ENCODE data around the gene EHD4.

Gene EHD4

GRCh38 chr15:41895491-41895890, 76.9 kb downstream of the EHD4 start:
- Histone ChIP-seq H3K4me3 (ENCODE audit: low read length) (no peak overlapping the region), H3K4me1 (ENCODE audit: control insufficient read depth, insufficient read depth, low read length) (peaks cover 10% of the 10 kb centered on the region), H3K36me3 (ENCODE audit: control insufficient read depth, insufficient read depth, low read length, severe bottlenecking) (peaks cover 5% of the 10 kb centered on the region), H3K27me3 (replicated peaks; ENCODE audit: control insufficient read depth, insufficient read depth, low read length) (peaks cover 14% of the 10 kb centered on the region), H3K9ac (ENCODE audit: low read length) (no peak overlapping the region), H3K9me3 (ENCODE audit: control insufficient read depth, low read length) (no peaks in the 10 kb centered on the region)
- DNase-seq (ENCODE audit: low read depth): no peak

GRCh38 chr15:41894791-41895463, 77.4 kb downstream of the EHD4 start:
- Histone ChIP-seq H3K9ac (ENCODE audit: low read length) (peak overlapping the region; percentile 54), H3K4me3 (ENCODE audit: low read length) (peak overlapping the region; percentile 16), H3K9me3 (ENCODE audit: control insufficient read depth, low read length) (no peaks in the 10 kb centered on the region), H3K36me3 (ENCODE audit: control insufficient read depth, insufficient read depth, low read length, severe bottlenecking) (peaks cover 5% of the 10 kb centered on the region), H3K27me3 (replicated peaks; ENCODE audit: control insufficient read depth, insufficient read depth, low read length) (peaks cover 14% of the 10 kb centered on the region), H3K4me1 (ENCODE audit: control insufficient read depth, insufficient read depth, low read length) (peaks cover 10% of the 10 kb centered on the region)
- peak; percentile 79 for DNase-seq (ENCODE audit: low read depth)

DNA sequence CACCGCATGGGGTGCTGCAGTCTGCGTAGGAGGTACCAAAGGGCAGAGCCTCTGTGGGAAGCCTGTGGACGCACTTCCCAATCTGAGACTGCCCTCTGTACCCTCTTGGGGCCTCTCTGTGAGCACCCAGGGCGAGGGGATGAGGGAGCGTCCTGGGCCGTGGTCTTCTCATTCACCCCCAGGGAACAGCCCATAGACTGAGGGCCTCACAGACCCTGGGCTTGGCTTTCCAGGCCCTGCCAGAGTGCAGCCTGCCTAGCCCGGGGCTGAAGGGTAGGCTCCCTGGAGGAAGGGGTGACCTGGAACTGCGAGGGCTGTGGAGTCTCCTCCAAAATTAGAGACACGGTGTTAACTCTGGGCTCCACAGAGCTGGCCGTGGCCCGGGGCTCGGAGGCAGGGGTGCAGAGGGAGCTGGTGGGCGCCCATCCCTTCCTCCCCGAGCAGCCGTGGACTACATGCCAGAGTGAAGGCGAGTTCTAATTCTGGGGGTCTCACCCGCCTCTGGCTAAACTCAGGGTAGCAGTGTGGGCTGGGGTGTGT, 78.0 kb downstream of the EHD4 start:
- Histone ChIP-seq H3K36me3 (ENCODE audit: control insufficient read depth, insufficient read depth, low read length, severe bottlenecking) (peaks cover 5% of the 10 kb centered on the region), H3K9me3 (ENCODE audit: control insufficient read depth, low read length) (no peaks in the 10 kb centered on the region), H3K4me3 (ENCODE audit: low read length) (peak overlapping the region; percentile 16), H3K27me3 (replicated peaks; ENCODE audit: control insufficient read depth, insufficient read depth, low read length) (peaks cover 14% of the 10 kb centered on the region), H3K4me1 (ENCODE audit: control insufficient read depth, insufficient read depth, low read length) (peaks cover 10% of the 10 kb centered on the region), H3K9ac (ENCODE audit: low read length) (peak overlapping the region; percentile 54)
- no peak for DNase-seq (ENCODE audit: low read depth)

DNA sequence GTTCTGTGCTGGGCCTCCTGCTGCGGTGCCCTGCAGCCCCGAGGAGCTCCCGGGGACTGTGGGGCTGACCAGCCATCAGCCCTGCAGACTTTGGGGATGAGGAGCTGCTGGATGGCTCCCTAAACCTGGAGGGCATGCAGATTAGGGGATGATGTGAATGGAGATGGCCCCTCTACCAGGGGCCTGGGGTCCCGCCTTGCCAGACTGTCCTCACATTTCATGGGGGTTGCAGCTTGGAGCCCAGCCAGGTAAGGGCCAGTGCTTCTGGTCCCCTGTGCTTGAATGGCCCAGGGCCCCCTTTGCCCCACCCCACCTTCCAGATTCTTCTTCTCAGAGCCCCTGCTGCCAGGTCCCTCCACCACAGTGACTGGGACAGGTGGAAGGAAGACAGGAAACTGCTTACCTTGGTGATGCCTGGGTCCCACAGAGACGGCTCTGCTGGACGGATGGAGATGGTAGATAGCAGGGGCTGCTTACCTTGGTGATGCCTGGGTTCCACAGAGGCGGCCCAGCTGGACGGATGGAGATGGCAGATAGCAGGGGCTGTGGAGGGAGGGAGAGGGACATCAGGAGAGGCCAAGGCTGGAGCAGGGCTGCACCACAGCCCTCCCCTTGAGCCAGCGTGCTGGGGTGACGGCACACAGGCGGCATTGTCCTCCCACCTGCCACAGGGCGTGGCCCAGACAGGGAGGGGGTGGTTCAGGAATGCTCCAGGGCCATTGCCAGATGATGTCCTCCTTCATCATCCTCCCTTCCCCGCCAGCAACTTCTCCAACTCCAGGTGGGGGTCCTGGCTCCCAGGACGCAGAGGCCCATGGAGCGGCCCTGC, 78.7 kb downstream of the EHD4 start, which contains the start of gene SPTBN5:
Gene SPTBN5 (minus strand): TSS at position 632 of the 829 bp plus-strand sequence. CDS start 556 bp downstream, at position 76.
- Histone ChIP-seq H3K36me3 (ENCODE audit: control insufficient read depth, insufficient read depth, low read length, severe bottlenecking) (no peaks in the 10 kb centered on the region), H3K4me1 (ENCODE audit: control insufficient read depth, insufficient read depth, low read length) (peaks cover 10% of the 10 kb centered on the region), H3K9ac (ENCODE audit: low read length) (peak within 1 kb of the TSS; percentile 54), H3K9me3 (ENCODE audit: control insufficient read depth, low read length) (no peaks in the 10 kb centered on the region), H3K4me3 (ENCODE audit: low read length) (peak within 1 kb of the TSS; percentile 16), H3K27me3 (replicated peaks; ENCODE audit: control insufficient read depth, insufficient read depth, low read length) (peaks cover 14% of the 10 kb centered on the region)
- DNase-seq (ENCODE audit: low read depth): no peak

DNA sequence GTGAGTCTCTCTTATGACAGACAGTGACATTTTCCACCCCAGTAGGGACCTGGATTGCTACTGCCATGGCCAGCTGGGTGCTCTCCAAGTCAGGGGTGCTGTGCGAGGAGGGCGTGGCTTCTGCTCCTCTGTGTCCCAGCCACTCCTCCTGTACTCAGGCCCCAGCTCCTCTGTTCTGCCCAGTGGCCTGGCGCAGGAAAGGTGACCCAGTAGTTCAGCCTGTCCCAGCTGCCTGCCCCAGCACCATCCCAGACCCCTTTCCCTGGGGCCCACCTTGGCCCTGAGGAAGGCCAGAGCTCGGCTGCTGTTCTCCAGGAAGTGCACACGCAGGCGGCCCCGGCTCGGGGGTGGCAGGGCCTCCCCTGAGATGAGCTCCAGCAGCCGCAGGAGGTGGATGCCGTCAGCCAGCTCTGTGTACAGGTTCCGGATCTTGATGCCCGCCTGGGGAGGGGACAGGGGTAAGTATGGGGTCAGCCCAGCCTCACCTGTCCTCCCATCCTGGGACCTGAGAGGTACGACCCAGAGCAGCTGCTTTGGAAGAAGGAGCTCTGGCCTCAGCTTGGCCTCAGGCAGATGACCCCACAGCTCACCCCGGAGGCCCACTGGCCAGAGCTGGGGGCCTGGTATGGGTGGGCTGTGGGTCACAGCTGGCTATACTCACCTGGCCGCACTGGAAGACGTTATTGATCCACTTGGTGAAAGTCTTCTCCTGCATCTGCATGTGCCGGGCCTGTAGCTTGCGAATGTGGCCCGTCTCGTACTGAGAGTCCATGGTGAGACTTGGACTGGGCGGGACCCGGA, 79.5 kb downstream of the EHD4 start:
- no peak for DNase-seq (ENCODE audit: low read depth)
- Histone ChIP-seq H3K4me1 (ENCODE audit: control insufficient read depth, insufficient read depth, low read length) (peaks cover 10% of the 10 kb centered on the region), H3K36me3 (ENCODE audit: control insufficient read depth, insufficient read depth, low read length, severe bottlenecking) (no peaks in the 10 kb centered on the region), H3K9ac (ENCODE audit: low read length) (no peak overlapping the region), H3K9me3 (ENCODE audit: control insufficient read depth, low read length) (no peaks in the 10 kb centered on the region), H3K4me3 (ENCODE audit: low read length) (no peak overlapping the region), H3K27me3 (replicated peaks; ENCODE audit: control insufficient read depth, insufficient read depth, low read length) (peaks cover 14% of the 10 kb centered on the region)

DNA sequence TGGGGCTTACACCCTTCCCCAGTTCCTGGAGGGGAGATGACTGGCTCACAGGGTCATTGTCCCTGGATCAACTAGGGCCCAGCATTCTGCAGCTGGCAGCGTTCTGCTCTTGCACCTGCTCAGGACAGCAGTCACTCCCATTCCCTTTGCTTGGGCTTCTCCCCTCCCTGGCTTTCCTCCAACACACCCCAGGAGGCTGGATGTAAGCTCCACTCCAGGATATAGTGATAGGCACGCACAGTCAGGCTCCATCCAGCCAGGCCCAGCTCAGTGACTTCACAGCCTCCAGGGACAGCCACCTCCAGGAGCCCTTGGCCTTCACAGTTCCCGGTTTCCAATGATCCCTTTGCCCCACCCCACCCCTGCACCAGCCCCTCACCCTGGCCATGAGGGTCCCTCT, 80.4 kb downstream of the EHD4 start:
- no peak overlapping the region for H3K4me3 ChIP-seq (ENCODE audit: low read length)
- H3K9me3 ChIP-seq (ENCODE audit: control insufficient read depth, low read length): no peaks in the 10 kb centered on the region
- H3K9ac ChIP-seq (ENCODE audit: low read length): no peak overlapping the region
- DNase-seq (ENCODE audit: low read depth): no peak
- H3K4me1 ChIP-seq (ENCODE audit: control insufficient read depth, insufficient read depth, low read length): peaks cover 10% of the 10 kb centered on the region
- no peaks in the 10 kb centered on the region for H3K36me3 ChIP-seq (ENCODE audit: control insufficient read depth, insufficient read depth, low read length, severe bottlenecking)
- peaks cover 14% of the 10 kb centered on the region for H3K27me3 ChIP-seq (replicated peaks; ENCODE audit: control insufficient read depth, insufficient read depth, low read length)

DNA sequence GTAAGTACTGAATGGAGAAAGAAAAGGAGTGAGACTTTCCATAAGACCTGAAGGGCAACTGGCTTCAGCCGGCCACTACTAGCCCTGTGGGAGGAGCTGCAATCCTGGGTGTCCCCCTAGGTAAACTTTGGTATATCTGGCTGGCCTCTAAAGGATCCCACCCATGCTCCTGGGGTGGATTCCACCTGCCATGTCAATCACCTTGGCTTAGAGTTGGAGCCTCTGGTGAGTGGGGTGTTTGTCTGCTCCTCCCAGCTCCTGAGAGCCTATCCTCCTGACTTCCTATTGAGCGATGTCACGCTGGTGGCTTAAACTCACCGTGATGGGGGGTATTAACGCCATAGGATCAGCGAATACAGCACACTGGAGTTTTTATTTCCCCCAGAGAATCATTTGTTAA, 81.1 kb downstream of the EHD4 start:
- no peak overlapping the region for H3K9ac ChIP-seq (ENCODE audit: low read length)
- H3K4me1 ChIP-seq (ENCODE audit: control insufficient read depth, insufficient read depth, low read length): peaks cover 10% of the 10 kb centered on the region
- no peaks in the 10 kb centered on the region for H3K36me3 ChIP-seq (ENCODE audit: control insufficient read depth, insufficient read depth, low read length, severe bottlenecking)
- H3K27me3 ChIP-seq (replicated peaks; ENCODE audit: control insufficient read depth, insufficient read depth, low read length): peaks cover 14% of the 10 kb centered on the region
- H3K9me3 ChIP-seq (ENCODE audit: control insufficient read depth, low read length): no peaks in the 10 kb centered on the region
- DNase-seq (ENCODE audit: low read depth): no peak
- no peak overlapping the region for H3K4me3 ChIP-seq (ENCODE audit: low read length)

DNA sequence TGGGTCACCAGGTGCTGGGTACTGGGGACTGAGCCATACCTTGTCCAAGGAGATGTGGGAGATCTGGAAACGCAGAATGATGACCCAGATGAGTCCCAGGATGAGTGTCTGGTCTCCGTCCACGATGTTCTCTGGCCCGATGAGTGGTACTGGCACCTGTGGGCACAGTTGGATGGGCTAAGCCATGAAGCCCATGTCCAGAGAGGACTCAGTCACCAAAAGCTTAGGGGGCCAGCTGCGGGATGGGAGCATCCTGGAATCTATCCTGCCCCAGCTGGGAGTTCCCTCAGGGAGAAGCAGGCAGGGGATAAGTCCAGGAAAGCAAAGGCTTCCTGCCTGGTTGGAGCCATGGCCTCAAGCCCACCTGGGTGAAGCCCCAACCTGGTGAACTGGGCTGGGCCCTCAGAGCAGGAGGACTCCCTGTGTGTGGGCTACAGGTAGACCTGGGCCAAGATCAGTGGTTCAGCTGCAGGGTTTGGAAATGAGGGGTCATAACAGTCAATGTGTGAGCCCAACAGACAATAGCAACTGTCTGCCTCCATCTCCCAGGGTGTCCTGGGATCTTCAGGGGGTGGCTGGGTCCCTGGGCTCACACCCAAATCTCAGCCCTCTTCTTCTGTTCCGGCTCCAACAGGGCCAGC, 82.2 kb downstream of the EHD4 start:
- peaks cover 10% of the 10 kb centered on the region for H3K4me1 ChIP-seq (ENCODE audit: control insufficient read depth, insufficient read depth, low read length)
- no peaks in the 10 kb centered on the region for H3K36me3 ChIP-seq (ENCODE audit: control insufficient read depth, insufficient read depth, low read length, severe bottlenecking)
- DNase-seq (ENCODE audit: low read depth): no peak
- H3K27me3 ChIP-seq (replicated peaks; ENCODE audit: control insufficient read depth, insufficient read depth, low read length): peaks cover 14% of the 10 kb centered on the region
- H3K4me3 ChIP-seq (ENCODE audit: low read length): no peak overlapping the region
- H3K9ac ChIP-seq (ENCODE audit: low read length): no peak overlapping the region
- H3K9me3 ChIP-seq (ENCODE audit: control insufficient read depth, low read length): no peaks in the 10 kb centered on the region

DNA sequence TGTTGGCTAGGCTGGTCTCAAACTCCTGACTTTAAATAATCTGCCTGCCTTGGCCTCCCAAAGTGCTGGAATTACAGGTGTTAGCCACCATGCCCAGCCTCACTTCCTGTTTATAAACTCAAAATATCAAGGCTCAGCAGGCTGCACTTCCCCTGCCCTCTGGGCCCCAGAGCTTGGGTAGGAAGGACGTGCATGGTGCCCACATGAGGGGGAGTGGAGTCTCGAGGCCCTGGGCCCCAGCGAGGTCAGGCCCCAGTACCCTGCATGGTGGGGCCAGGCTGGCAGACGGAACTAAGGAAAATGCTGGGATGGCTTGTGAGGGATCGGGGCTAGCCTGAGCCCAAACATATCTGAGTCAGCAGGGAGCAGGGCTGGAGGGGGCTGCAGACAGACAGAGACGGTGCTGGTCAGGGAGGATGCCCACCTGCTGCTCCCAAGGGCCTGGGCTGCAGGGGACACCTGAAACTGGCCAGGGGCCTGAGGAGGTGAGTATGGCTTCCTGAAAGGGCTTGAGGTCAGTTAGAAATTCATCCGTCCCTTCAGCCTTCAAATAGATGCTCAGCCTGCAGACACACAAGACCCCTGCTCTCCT, 83.6 kb downstream of the EHD4 start:
- H3K4me3 ChIP-seq (ENCODE audit: low read length): no peak overlapping the region
- no peaks in the 10 kb centered on the region for H3K9me3 ChIP-seq (ENCODE audit: control insufficient read depth, low read length)
- H3K4me1 ChIP-seq (ENCODE audit: control insufficient read depth, insufficient read depth, low read length): no peaks in the 10 kb centered on the region
- no peaks in the 10 kb centered on the region for H3K36me3 ChIP-seq (ENCODE audit: control insufficient read depth, insufficient read depth, low read length, severe bottlenecking)
- H3K27me3 ChIP-seq (replicated peaks; ENCODE audit: control insufficient read depth, insufficient read depth, low read length): peaks cover 14% of the 10 kb centered on the region
- DNase-seq (ENCODE audit: low read depth): no peak
- H3K9ac ChIP-seq (ENCODE audit: low read length): no peak overlapping the region

DNA sequence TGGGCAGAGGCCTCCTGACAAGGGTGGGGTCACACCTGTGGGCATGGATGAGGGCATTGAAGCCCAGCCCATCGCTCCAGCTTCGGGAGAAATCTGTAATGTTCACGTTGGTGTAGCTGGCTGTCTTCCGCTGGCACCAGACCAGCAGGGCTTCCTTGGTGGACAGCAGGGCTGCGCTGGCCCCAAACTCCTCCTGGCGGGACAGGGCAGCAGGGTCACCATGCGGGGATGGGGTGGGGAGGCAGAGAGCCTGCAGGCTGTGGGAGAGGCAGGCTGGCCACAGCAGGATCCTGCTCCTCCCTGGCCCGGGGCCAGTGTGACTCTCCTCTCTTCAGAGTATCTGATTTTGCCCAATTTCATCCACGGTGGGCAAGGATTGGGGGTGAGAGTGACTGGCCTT, 84.5 kb downstream of the EHD4 start:
- Histone ChIP-seq H3K9me3 (ENCODE audit: control insufficient read depth, low read length) (no peaks in the 10 kb centered on the region), H3K36me3 (ENCODE audit: control insufficient read depth, insufficient read depth, low read length, severe bottlenecking) (no peaks in the 10 kb centered on the region), H3K4me3 (ENCODE audit: low read length) (no peak overlapping the region), H3K27me3 (replicated peaks; ENCODE audit: control insufficient read depth, insufficient read depth, low read length) (peaks cover 10% of the 10 kb centered on the region), H3K4me1 (ENCODE audit: control insufficient read depth, insufficient read depth, low read length) (no peaks in the 10 kb centered on the region), H3K9ac (ENCODE audit: low read length) (no peak overlapping the region)
- DNase-seq (ENCODE audit: low read depth): no peak
